PFSK-1 (cell line): Measurements from ENCODE around the gene TCF4.

ENCODE experiments used
- REST ChIP-seq, 2 experiments: IDR thresholded peaks; 2 replicates each; pipeline versions ENCODE4 v1.6.1 to v1.8.0; 2011 to 2012; ENCODE audit warnings: low read depth in 2 of 2, low read length in 2 of 2, control low read depth in 1 of 2, inconsistent platforms in 1 of 2, mild to moderate bottlenecking in 1 of 2, moderate library complexity in 1 of 2; ENCODE audit not compliant: insufficient read depth in 1 of 2
- SIN3A ChIP-seq: IDR thresholded peaks from 2 replicates; pipeline ENCODE4 v1.6.1; 2012; ENCODE audit warnings: mild to moderate bottlenecking, low read length, moderate library complexity, borderline replicate concordance; ENCODE audit not compliant: insufficient read depth

GRCh38 chr18:55416791-55417190, 171.2 kb downstream of the TCF4 start:
- TF ChIP-seq SIN3A (no peak), REST (IDR thresholded peaks at IDR 0.05; ENCODE audit: insufficient read depth in 1 of 2, low read depth in 2 of 2, low read length in 2 of 2) (no peak)
